ENCODE measurements around the gene MAD1L1. TPM values are rescaled to one million over a fixed set of nuclear protein-coding genes. Genes with fewer than 3 reads are reported as not detected.

The MAD1L1 gene
- total RNA-seq, 2 experiments from 2014 or later = 58.3 to 65.3 TPM

GRCh38 chr7:2218444-2218785 is 14.3 kb downstream of the MAD1L1 start:
- H3K9me2 ChIP-seq (ENCODE audit: insufficient read depth, low read length) = no peaks in the 10 kb centered on the region
- H3K79me2 ChIP-seq (ENCODE audit: insufficient read depth, low read depth, low read length) = no peaks in the 10 kb centered on the region
- POLR2A ChIA-PET = no interaction called here
- H2AFZ ChIP-seq (ENCODE audit: low read length) = no peak overlapping the region
- DNase-seq (ENCODE audit: low spot score) = no peak
- no peaks in the 10 kb centered on the region for H3K4me1 ChIP-seq (ENCODE audit: insufficient read depth, low read length, poor library complexity, severe bottlenecking)
- no peaks in the 10 kb centered on the region for H4K20me1 ChIP-seq (ENCODE audit: insufficient read depth, low read length)
- H3K4me3 ChIP-seq (ENCODE audit: low read depth, low read length, poor library complexity, severe bottlenecking) = no peak overlapping the region
- H3K27ac ChIP-seq (ENCODE audit: low read depth, low read length, poor library complexity, severe bottlenecking) = no peak overlapping the region
- TF ChIP-seq EZH2phosphoT487 (IDR thresholded peaks at IDR 0.05; ENCODE audit: borderline replicate concordance, low read depth, low read length) (no peak), CTCF (conservative IDR thresholded peaks at IDR 0.05; ENCODE audit: low read length) (no peak)
- BruUV-seq (replicated peaks) = no TSS peak
- peaks cover 90% of the 10 kb centered on the region for H3K36me3 ChIP-seq (ENCODE audit: insufficient read depth, low read length)
- no peak overlapping the region for H3K4me2 ChIP-seq (ENCODE audit: low read length)
- intact Hi-C loops (cut with micrococcal nuclease; ENCODE audit: unreplicated experiment) = no loop called here
- CTCF ChIA-PET (ENCODE audit: unreplicated experiment) = no interaction called here
- H3K9me3 ChIP-seq (ENCODE audit: low read length) = no peaks in the 10 kb centered on the region

- Histone ChIP-seq H3K9me2 (ENCODE audit: insufficient read depth, low read length) (no peaks in the 10 kb centered on the region), H2AFZ (ENCODE audit: low read length) (no peak overlapping the region), H3K36me3 (ENCODE audit: insufficient read depth, low read length) (peaks cover 93% of the 10 kb centered on the region), H4K20me1 (ENCODE audit: insufficient read depth, low read length) (no peaks in the 10 kb centered on the region), H3K79me2 (ENCODE audit: insufficient read depth, low read depth, low read length) (no peaks in the 10 kb centered on the region), H3K27ac (ENCODE audit: low read depth, low read length, poor library complexity, severe bottlenecking) (no peak overlapping the region), H3K9me3 (ENCODE audit: low read length) (no peaks in the 10 kb centered on the region), H3K4me2 (ENCODE audit: low read length) (no peak overlapping the region), H3K4me1 (ENCODE audit: insufficient read depth, low read length, poor library complexity, severe bottlenecking) (no peaks in the 10 kb centered on the region), H3K4me3 (ENCODE audit: low read depth, low read length, poor library complexity, severe bottlenecking) (no peak overlapping the region)
- intact Hi-C loops (cut with micrococcal nuclease; ENCODE audit: unreplicated experiment) = no loop called here
- CTCF ChIA-PET (ENCODE audit: unreplicated experiment) = no interaction called here
- DNase-seq (ENCODE audit: low spot score) = no peak
- TF ChIP-seq CTCF (conservative IDR thresholded peaks at IDR 0.05; ENCODE audit: low read length) = no peak
- TF ChIP-seq EZH2phosphoT487 (IDR thresholded peaks at IDR 0.05; ENCODE audit: borderline replicate concordance, low read depth, low read length) = no peak
- POLR2A ChIA-PET = no interaction called here
- BruUV-seq (replicated peaks) = no TSS peak
Measured at GRCh38 chr7:2217716-2218443, 14.9 kb downstream of the MAD1L1 start.

GRCh38 chr7:2217206-2217605 is 15.5 kb downstream of the MAD1L1 start:
- Histone ChIP-seq H3K27ac (ENCODE audit: low read depth, low read length, poor library complexity, severe bottlenecking) (no peak overlapping the region), H4K20me1 (ENCODE audit: insufficient read depth, low read length) (no peaks in the 10 kb centered on the region), H3K4me3 (ENCODE audit: low read depth, low read length, poor library complexity, severe bottlenecking) (no peak overlapping the region), H3K4me2 (ENCODE audit: low read length) (no peak overlapping the region), H3K4me1 (ENCODE audit: insufficient read depth, low read length, poor library complexity, severe bottlenecking) (no peaks in the 10 kb centered on the region), H3K79me2 (ENCODE audit: insufficient read depth, low read depth, low read length) (no peaks in the 10 kb centered on the region), H2AFZ (ENCODE audit: low read length) (no peak overlapping the region), H3K9me2 (ENCODE audit: insufficient read depth, low read length) (no peaks in the 10 kb centered on the region), H3K9me3 (ENCODE audit: low read length) (no peaks in the 10 kb centered on the region), H3K36me3 (ENCODE audit: insufficient read depth, low read length) (peaks cover 93% of the 10 kb centered on the region)
- no TSS peak for BruUV-seq (replicated peaks)
- intact Hi-C loops (cut with micrococcal nuclease; ENCODE audit: unreplicated experiment) = no loop called here
- TF ChIP-seq EZH2phosphoT487 (IDR thresholded peaks at IDR 0.05; ENCODE audit: borderline replicate concordance, low read depth, low read length) (no peak), CTCF (conservative IDR thresholded peaks at IDR 0.05; ENCODE audit: low read length) (no peak)
- POLR2A ChIA-PET = no interaction called here
- CTCF ChIA-PET (ENCODE audit: unreplicated experiment) = no interaction called here
- no peak for DNase-seq (ENCODE audit: low spot score)

Measured in OCI-LY7 (cell line).